IMR-90 (cell line): ENCODE data around the gene SLFN12L. TPM values are rescaled to one million over a fixed set of nuclear protein-coding genes. Genes with fewer than 3 reads are reported as not detected.

Source experiments
- ATAC-seq: fragments of 200-7000 bp; cut with Tn5 transposase; 2 replicates; pipeline ENCODE4 v1.9.1; 2020; ENCODE audit warnings: low read depth, mild to moderate bottlenecking, moderate library complexity
- BruUV-seq: library from RNA; stranded (reverse); fragments of 400-500 nt; replicated peaks from 2 replicates; lab custom pipeline; 2021; lab: Mats Ljungman, UMichigan
- CTCF ChIA-PET: fragments of 300-600 bp; formaldehyde crosslinking; extraction: SDS; loops from one replicate; lab custom pipeline; 2021; ENCODE audit warnings: antibody characterized with exemption; lab: Yijun Ruan, JAX
- POLR2A ChIA-PET: fragments of 300-600 bp; sonication (Branson Sonifier 250); formaldehyde crosslinking; loops from one replicate; lab custom pipeline; 2022; ENCODE audit warnings: antibody characterized with exemption; ENCODE audit not compliant: unreplicated experiment; lab: Charles Lee
- DNase-seq: peaks from one replicate; pipeline ENCODE4 v3.0.0; 2013
- H2AFZ ChIP-seq: replicated peaks from 2 replicates; pipeline ENCODE3; 2013; ENCODE audit warnings: low read length, mild to moderate bottlenecking; ENCODE audit not compliant: poor library complexity
- H2AK5ac ChIP-seq: 2 replicates; pipeline ENCODE4 v1.6.1; 2013; ENCODE audit warnings: low read depth, low read length, inconsistent platforms
- H2AK9ac ChIP-seq: replicated peaks from 2 replicates; pipeline ENCODE3; 2013; ENCODE audit warnings: mild to moderate bottlenecking, low read depth, low read length, moderate library complexity; ENCODE audit not compliant: poor library complexity
- H2BK120ac ChIP-seq: 2 replicates; pipeline ENCODE4 v1.6.1; 2013; ENCODE audit warnings: low read depth, low read length, inconsistent platforms
- H2BK15ac ChIP-seq: 3 replicates; pipeline ENCODE4 v1.6.1; 2013; ENCODE audit warnings: low read depth, low read length, inconsistent platforms
- H2BK20ac ChIP-seq: 2 replicates; pipeline ENCODE4 v1.6.1; 2013; ENCODE audit warnings: low read depth, mild to moderate bottlenecking, inconsistent platforms, low read length, moderate library complexity
- H2BK5ac ChIP-seq: 2 replicates; pipeline ENCODE4 v1.6.1; 2013; ENCODE audit warnings: mild to moderate bottlenecking, low read depth, low read length, inconsistent platforms; ENCODE audit not compliant: poor library complexity, severe bottlenecking
- H3K14ac ChIP-seq: replicated peaks from 2 replicates; pipeline ENCODE4 v1.6.1; 2013; ENCODE audit warnings: low read depth, low read length, inconsistent platforms
- H3K18ac ChIP-seq: 2 replicates; pipeline ENCODE4 v1.6.1; 2013; ENCODE audit warnings: low read depth, low read length, control low read depth
- H3K23ac ChIP-seq: 2 replicates; pipeline ENCODE4 v1.6.1; 2013; ENCODE audit warnings: low read depth, low read length, inconsistent platforms
- H3K27ac ChIP-seq: 2 replicates; pipeline ENCODE4 v1.5.1; 2013; ENCODE audit warnings: mild to moderate bottlenecking, control low read depth, low read length; ENCODE audit not compliant: insufficient read depth
- H3K27me3 ChIP-seq: 2 replicates; pipeline ENCODE4 v1.6.1; 2013; ENCODE audit warnings: low read length; ENCODE audit not compliant: control insufficient read depth, insufficient read depth
- H3K36me3 ChIP-seq: 2 replicates; pipeline ENCODE4 v1.6.1; 2013; ENCODE audit warnings: low read length, mixed read lengths; ENCODE audit not compliant: control insufficient read depth, insufficient read depth
- H3K4ac ChIP-seq: 2 replicates; pipeline ENCODE4 v1.6.1; 2013; ENCODE audit warnings: low read depth, low read length, inconsistent platforms
- H3K4me1 ChIP-seq: 2 replicates; pipeline ENCODE4 v1.6.1; 2013; ENCODE audit warnings: low read length, mixed read lengths; ENCODE audit not compliant: control insufficient read depth, insufficient read depth
- H3K4me2 ChIP-seq: 2 replicates; pipeline ENCODE4 v1.6.1; 2013; ENCODE audit warnings: low read depth, mild to moderate bottlenecking, control low read depth, low read length, moderate library complexity
- H3K4me3 ChIP-seq: 2 replicates; pipeline ENCODE4 v1.5.1; 2013; ENCODE audit warnings: low read depth, mild to moderate bottlenecking, control low read depth, low read length, moderate library complexity; ENCODE audit not compliant: insufficient read depth
- H3K56ac ChIP-seq: 2 replicates; pipeline ENCODE4 v1.6.1; 2013; ENCODE audit warnings: low read length, inconsistent platforms; ENCODE audit not compliant: insufficient read depth; ENCODE audit errors: extremely low read depth
- H3K79me1 ChIP-seq, 2 experiments: 2 replicates each; pipeline ENCODE4 v1.6.1; 2013; ENCODE audit warnings: low read length in 2 of 2, inconsistent platforms in 1 of 2, low read depth in 1 of 2
- H3K9ac ChIP-seq: 2 replicates; pipeline ENCODE4 v1.6.1; 2013; ENCODE audit warnings: low read depth, low read length, control low read depth
- H3K9me1 ChIP-seq: 2 replicates; pipeline ENCODE4 v1.6.1; 2013; ENCODE audit warnings: low read length, inconsistent platforms; ENCODE audit not compliant: insufficient read depth
- H3K9me3 ChIP-seq: 2 replicates; pipeline ENCODE4 v1.6.1; 2013; ENCODE audit warnings: low read length; ENCODE audit not compliant: control insufficient read depth, insufficient read depth
- H4K20me1 ChIP-seq: 2 replicates; pipeline ENCODE4 v1.6.1; 2013; ENCODE audit warnings: low read length, inconsistent platforms; ENCODE audit not compliant: insufficient read depth
- H4K5ac ChIP-seq: 2 replicates; pipeline ENCODE4 v1.6.1; 2013; ENCODE audit warnings: mild to moderate bottlenecking, low read depth, low read length, control low read depth
- H4K8ac ChIP-seq, 2 experiments: 2 replicates each; pipeline ENCODE4 v1.6.1; 2013; ENCODE audit warnings: low read depth in 2 of 2, low read length in 2 of 2, control low read depth in 1 of 2, inconsistent platforms in 1 of 2
- H4K91ac ChIP-seq: 2 replicates; pipeline ENCODE4 v1.6.1; 2013; ENCODE audit warnings: low read depth, low read length, inconsistent platforms; ENCODE audit not compliant: insufficient read depth
- BHLHE40 ChIP-seq: fragments of 150-350 bp; IDR thresholded peaks from 2 replicates; pipeline ENCODE4 v1.6.1; 2016; ENCODE audit warnings: mild to moderate bottlenecking, low read depth, low read length
- CHD1 ChIP-seq: IDR thresholded peaks from 2 replicates; pipeline ENCODE4 v1.6.1; 2012; ENCODE audit warnings: low read depth, low read length, improper control_type of control experiment
- FOS ChIP-seq: fragments of 150-350 bp; IDR thresholded peaks from 2 replicates; pipeline ENCODE4 v1.6.1; 2016; ENCODE audit warnings: low read depth, low read length
- MAZ ChIP-seq: IDR thresholded peaks from 2 replicates; pipeline ENCODE4 v1.6.1; 2012; ENCODE audit warnings: low read depth, mild to moderate bottlenecking, low read length, improper control_type of control experiment, moderate library complexity, borderline replicate concordance
- NFE2L2 ChIP-seq: fragments of 150-350 bp; IDR thresholded peaks from 2 replicates; pipeline ENCODE4 v1.6.1; 2016; ENCODE audit warnings: low read depth, mild to moderate bottlenecking, low read length
- POLR2A ChIP-seq: IDR thresholded peaks from 2 replicates; pipeline ENCODE4 v1.6.1; 2012; ENCODE audit warnings: mild to moderate bottlenecking, low read depth, low read length
- RAD21 ChIP-seq: IDR thresholded peaks from 2 replicates; pipeline ENCODE4 v1.6.1; 2012; ENCODE audit warnings: low read length, improper control_type of control experiment
- RCOR1 ChIP-seq: IDR thresholded peaks from 2 replicates; pipeline ENCODE4 v1.6.1; 2012; ENCODE audit warnings: mild to moderate bottlenecking, low read length, improper control_type of control experiment; ENCODE audit not compliant: insufficient replicate concordance
- RFX5 ChIP-seq: IDR thresholded peaks from 2 replicates; pipeline ENCODE4 v1.8.0; 2012; ENCODE audit warnings: low read depth, mild to moderate bottlenecking, low read length, moderate library complexity
- WGBS, 2 experiments: methylation state at CpG; one replicate each; pipeline versions ENCODE4 v1.1.5 to v1.1.7; 2013; ENCODE audit warnings: missing lambda C conversion rate in 2 of 2; ENCODE audit not compliant: insufficient read length in 1 of 2; ENCODE audit errors: extremely low coverage in 2 of 2; 5-methylcytosine and 5-hydroxymethylcytosine counted together
- dilution Hi-C: fragments of 300-500 bp; cut with HindIII; formaldehyde crosslinking; loops from one replicate; pipeline ENCODE4 v1.14.3; 2018; ENCODE audit warnings: low sequenced_read_pairs; ENCODE audit not compliant: unreplicated experiment
- in situ Hi-C: fragments of 300-500 bp; cut with MboI; formaldehyde crosslinking; loops from 3 replicates; pipeline ENCODE4 v1.14.3; 2019; ENCODE audit warnings: low sequenced_read_pairs, inconsistent platforms, mixed read lengths
- intact Hi-C: fragments of 100-400 bp; cut with micrococcal nuclease; formaldehyde crosslinking; loops from 2 replicates; pipeline ENCODE4 v1.10.0; 2022
- polyA plus RNA-seq, 3 experiments: library from polyadenylated mRNA; depleted of rRNA; stranded (reverse); fragments of >200 nt; gene quantifications; 2 replicates each; pipeline ENCODE4 v1.2.3, GENCODE V29; 2012; ENCODE audit warnings: low replicate concordance in 1 of 3
- total RNA-seq: library from RNA; depleted of rRNA; stranded (reverse); fragments of >200 nt; gene quantifications from 2 replicates; pipeline ENCODE4 v1.2.3, GENCODE V29; 2012

Gene SLFN12L
- total and polyA plus RNA-seq, 2 of the 4 experiments (the other 2 are of a cell fraction) = 0.18 TPM; not detected in 1

DNA sequence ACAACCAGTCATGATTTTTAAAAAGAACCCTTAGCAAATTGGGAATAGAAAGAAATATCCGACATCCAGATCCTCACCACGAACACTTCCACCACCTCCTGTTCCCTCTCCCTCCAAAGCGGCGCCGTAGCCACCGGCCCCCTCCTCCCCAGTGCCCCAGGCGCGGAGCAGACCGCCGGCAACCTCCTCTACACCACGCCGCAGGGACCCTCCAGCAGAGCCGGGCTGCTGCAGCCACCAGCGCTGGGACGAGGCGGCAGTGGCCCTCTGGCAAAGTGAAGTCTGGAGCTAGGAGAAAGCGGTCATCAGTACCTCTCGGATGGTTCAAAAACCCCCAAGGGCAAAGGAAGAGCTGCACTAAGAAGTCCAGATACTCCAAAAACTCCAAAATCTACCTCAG lies 47.5 kb downstream of the SLFN12L start:
- no TSS peak for BruUV-seq
- CTCF ChIA-PET = no interaction called here

More for the DNA sequence above, 47.5 kb downstream of the SLFN12L start:
- H3K27ac ChIP-seq = no peak overlapping the region
- no peak overlapping the region for H2BK20ac ChIP-seq
- no peaks in the 10 kb centered on the region for H3K9me1 ChIP-seq
- intact Hi-C loops = no loop called here
- in situ Hi-C loops = no loop called here
- no peak overlapping the region for H4K8ac ChIP-seq
- 50% methylated on average over 2 of the region's 18 CpGs; no CpG with 5 or more reads in 1 of the 2 experiments for WGBS, 2 experiments
- no peak overlapping the region for H2AK5ac ChIP-seq
- H4K91ac ChIP-seq = no peak overlapping the region
- H3K14ac ChIP-seq = no peak overlapping the region
- H2BK15ac ChIP-seq = no peak overlapping the region
- no peak overlapping the region for H2AFZ ChIP-seq
- ATAC-seq (no peak), DNase-seq (no peak)
- H3K36me3 ChIP-seq = no peaks in the 10 kb centered on the region
- no peak overlapping the region for H3K18ac ChIP-seq
- no peak overlapping the region for H3K9ac ChIP-seq
- no peak overlapping the region for H3K56ac ChIP-seq
- H3K23ac ChIP-seq = no peak overlapping the region
- no peak overlapping the region for H2AK9ac ChIP-seq
- no peaks in the 10 kb centered on the region for H3K79me1 ChIP-seq
- H3K27me3 ChIP-seq = peaks cover 37% of the 10 kb centered on the region
- H3K4me1 ChIP-seq = no peaks in the 10 kb centered on the region
- H2BK5ac ChIP-seq = no peak overlapping the region
- H3K4me3 ChIP-seq = no peak overlapping the region
- H3K4ac ChIP-seq = no peak overlapping the region
- TF ChIP-seq BHLHE40 (no peak), CHD1 (no peak), RFX5 (no peak), MAZ (no peak), NFE2L2 (no peak), RCOR1 (no peak), RAD21 (no peak), POLR2A (no peak), FOS (no peak)
- H3K9me3 ChIP-seq = peaks cover 5% of the 10 kb centered on the region; the same call in 1 of the 2 replicates
- H4K5ac ChIP-seq = no peak overlapping the region
- no peak overlapping the region for H3K4me2 ChIP-seq
- dilution Hi-C loops = no loop called here
- H4K20me1 ChIP-seq = no peaks in the 10 kb centered on the region
- POLR2A ChIA-PET = no interaction called here
- no peak overlapping the region for H2BK120ac ChIP-seq
